ENCODE data around the gene HS6ST3.

- TF ChIP-seq MAX (IDR thresholded peaks at IDR 0.05) (no peak), RAD21 (IDR thresholded peaks at IDR 0.05; ENCODE audit: low read depth) (no peak), TAF1 (IDR thresholded peaks at IDR 0.05; ENCODE audit: low read depth) (no peak), EP300 (IDR thresholded peaks at IDR 0.05; ENCODE audit: borderline replicate concordance) (no peak), YY1 (IDR thresholded peaks at IDR 0.05; ENCODE audit: low read depth) (no peak), CEBPB (IDR thresholded peaks at IDR 0.05) (no peak), EGR1 (IDR thresholded peaks at IDR 0.05) (no peak), FOXM1 (IDR thresholded peaks at IDR 0.05; ENCODE audit: borderline replicate concordance, low read depth) (no peak), NFIC (IDR thresholded peaks at IDR 0.05) (no peak), REST (IDR thresholded peaks at IDR 0.05; ENCODE audit: low read depth) (no peak), USF1 (IDR thresholded peaks at IDR 0.05) (no peak), TEAD4 (IDR thresholded peaks at IDR 0.05) (no peak)
Observed at GRCh38 chr13:96684907-96685306, 595.0 kb downstream of the HS6ST3 start.
